DOHH2 (cell line): Measurements from ENCODE around the gene TTC39B.
A peak's percentile ranks its signal among the peaks of the same experiment; 100 is the strongest.

Experiments
- H3F3A ChIP-seq: fragments of 200-600 bp; sonication (generic), shearing (Covaris generic); 2 replicates; pipeline ENCODE4 v1.6.0; 2016; ENCODE audit warnings: antibody characterized with exemption, mild to moderate bottlenecking; ENCODE audit not compliant: control insufficient read depth, insufficient read depth
- H3K27ac ChIP-seq: fragments of 200-600 bp; sonication (generic); 2 replicates; pipeline ENCODE4 v1.5.1; 2014; ENCODE audit warnings: low read depth, mild to moderate bottlenecking, low read length, moderate library complexity
- H3K27me3 ChIP-seq: fragments of 200-600 bp; sonication (generic); 2 replicates; pipeline ENCODE4 v1.6.1; 2014; ENCODE audit warnings: mild to moderate bottlenecking, low read length, mixed read lengths; ENCODE audit not compliant: control insufficient read depth
- H3K36me3 ChIP-seq: fragments of 200-600 bp; sonication (generic); 2 replicates; pipeline ENCODE4 v1.6.1; 2014; ENCODE audit warnings: mild to moderate bottlenecking, low read length, moderate library complexity, mixed read lengths; ENCODE audit not compliant: control insufficient read depth
- H3K4me1 ChIP-seq: fragments of 200-600 bp; sonication (generic); 2 replicates; pipeline ENCODE4 v1.6.1; 2014; ENCODE audit warnings: mild to moderate bottlenecking, low read length, mixed read lengths; ENCODE audit not compliant: control insufficient read depth
- H3K4me2 ChIP-seq: fragments of 200-600 bp; sonication (generic); 2 replicates; pipeline ENCODE4 v1.6.0; 2014; ENCODE audit warnings: mild to moderate bottlenecking, low read length, moderate library complexity
- H3K4me3 ChIP-seq: fragments of 200-600 bp; sonication (generic); 2 replicates; pipeline ENCODE4 v1.5.1; 2014; ENCODE audit warnings: mild to moderate bottlenecking, low read length, mixed read lengths
- H3K79me2 ChIP-seq: fragments of 200-600 bp; sonication (generic); 2 replicates; pipeline ENCODE4 v1.6.1; 2014; ENCODE audit warnings: mild to moderate bottlenecking, low read length, mixed read lengths; ENCODE audit not compliant: control insufficient read depth
- H3K9me2 ChIP-seq: fragments of 200-600 bp; sonication (generic); replicated peaks from 2 replicates; pipeline ENCODE4 v1.6.1; 2014; ENCODE audit warnings: mild to moderate bottlenecking, low read length, mixed read lengths; ENCODE audit not compliant: control insufficient read depth
- H3K9me3 ChIP-seq: fragments of 200-600 bp; sonication (generic); 2 replicates; pipeline ENCODE4 v1.6.1; 2014; ENCODE audit warnings: antibody characterized with exemption, low read length, mixed read lengths; ENCODE audit not compliant: control insufficient read depth, insufficient read depth
- H4K20me1 ChIP-seq: fragments of 200-600 bp; sonication (generic); 2 replicates; pipeline ENCODE4 v1.6.0; 2014; ENCODE audit warnings: low read depth, mild to moderate bottlenecking, antibody characterized with exemption, low read length, moderate library complexity; ENCODE audit not compliant: control insufficient read depth, insufficient read depth
- CTCF ChIP-seq: fragments of 200-600 bp; sonication (generic); IDR thresholded peaks from one replicate; pipeline ENCODE4 v1.5.1; 2014; ENCODE audit warnings: antibody characterized with exemption, mild to moderate bottlenecking, low read depth, low read length; ENCODE audit not compliant: poor library complexity, severe bottlenecking
- EZH2phosphoT487 ChIP-seq: fragments of 200-600 bp; sonication (generic); IDR thresholded peaks from 2 replicates; pipeline ENCODE4 v1.6.1; 2017; ENCODE audit warnings: borderline replicate concordance, mild to moderate bottlenecking, antibody characterized with exemption, low read length, moderate library complexity, mixed read lengths

The TTC39B gene

GRCh38 chr9:15231788-15232635, 75.0 kb downstream of the TTC39B start:
- Histone ChIP-seq H3K4me3 (no peak overlapping the region), H3K36me3 (no peaks in the 10 kb centered on the region), H3K4me2 (no peak overlapping the region)

GRCh38 chr9:15229409-15229808, 77.6 kb downstream of the TTC39B start:
- TF ChIP-seq CTCF (no peak), EZH2phosphoT487 (no peak)
- Histone ChIP-seq H3K27ac (no peak overlapping the region), H3K4me2 (no peak overlapping the region)

More at GRCh38 chr9:15231788-15232635, 75.0 kb downstream of the TTC39B start:
- Histone ChIP-seq H3F3A (no peaks in the 10 kb centered on the region), H3K4me1 (no peaks in the 10 kb centered on the region), H3K27ac (no peak overlapping the region), H3K9me2 (no peaks in the 10 kb centered on the region), H4K20me1 (no peaks in the 10 kb centered on the region), H3K9me3 (no peaks in the 10 kb centered on the region), H3K27me3 (no peaks in the 10 kb centered on the region), H3K79me2 (no peaks in the 10 kb centered on the region)
- TF ChIP-seq CTCF (peak; percentile 87), EZH2phosphoT487 (no peak)

GRCh38 chr9:15227491-15227890, 79.5 kb downstream of the TTC39B start:
- H3K27ac ChIP-seq, result no peak overlapping the region
- H3K9me2 ChIP-seq, result no peaks in the 10 kb centered on the region
- H3K9me3 ChIP-seq, result no peaks in the 10 kb centered on the region
- H3K4me3 ChIP-seq, result no peak overlapping the region
- H3K4me2 ChIP-seq, result no peak overlapping the region
- H3K79me2 ChIP-seq, result no peaks in the 10 kb centered on the region
- no peaks in the 10 kb centered on the region for H4K20me1 ChIP-seq
- no peaks in the 10 kb centered on the region for H3K4me1 ChIP-seq
- no peaks in the 10 kb centered on the region for H3K36me3 ChIP-seq
- H3K27me3 ChIP-seq, result peaks cover 9% of the 10 kb centered on the region; the same call in 1 of the 2 replicates
- TF ChIP-seq CTCF, result no peak
- TF ChIP-seq EZH2phosphoT487, result no peak
- no peaks in the 10 kb centered on the region for H3F3A ChIP-seq

More at GRCh38 chr9:15229409-15229808, 77.6 kb downstream of the TTC39B start:
- Histone ChIP-seq H3K9me2 (no peaks in the 10 kb centered on the region), H4K20me1 (no peaks in the 10 kb centered on the region), H3K4me3 (no peak overlapping the region), H3K9me3 (no peaks in the 10 kb centered on the region), H3F3A (no peaks in the 10 kb centered on the region), H3K36me3 (no peaks in the 10 kb centered on the region), H3K79me2 (no peaks in the 10 kb centered on the region), H3K27me3 (no peaks in the 10 kb centered on the region), H3K4me1 (no peaks in the 10 kb centered on the region)
